Mucosa of descending colon (tissue), 3 donors: ENCODE data around the gene PTK6. TPM values are rescaled to one million over a fixed set of nuclear protein-coding genes. Genes with fewer than 3 reads are reported as not detected.
A peak's percentile ranks its signal among the peaks of the same experiment; 100 is the strongest.

Experiments
- ATAC-seq: fragments of 200-7000 bp; cut with Tn5 transposase; one replicate; pipeline ENCODE4 v1.9.1; 2020; ENCODE audit warnings: mild to moderate bottlenecking, moderate library complexity
- DNase-seq, 3 donors: peaks; one replicate each; pipeline ENCODE4 v3.0.0-alpha.2; 2020
- H3K36me3 ChIP-seq: fragments of 200-600 bp; one replicate; pipeline ENCODE4 v1.8.0; 2021; ENCODE audit warnings: low read depth, mild to moderate bottlenecking
- H3K4me1 ChIP-seq: fragments of 200-600 bp; one replicate; pipeline ENCODE4 v1.8.0; 2021; ENCODE audit warnings: low read depth, mild to moderate bottlenecking
- H3K4me3 ChIP-seq: fragments of 200-600 bp; one replicate; pipeline ENCODE4 v1.8.0; 2021; ENCODE audit warnings: mild to moderate bottlenecking
- H3K9me3 ChIP-seq: fragments of 200-600 bp; one replicate; pipeline ENCODE4 v1.8.0; 2021; ENCODE audit warnings: mild to moderate bottlenecking
- CTCF ChIP-seq: fragments of 200-600 bp; IDR thresholded peaks from one replicate; pipeline ENCODE4 v1.8.0; 2022; ENCODE audit warnings: antibody characterized with exemption, mild to moderate bottlenecking
- intact Hi-C, 2 donors: fragments of 100-400 bp; cut with DNase I in 1 of 2; cut with micrococcal nuclease in 1 of 2; formaldehyde crosslinking; loops; one replicate each; pipeline versions ENCODE4 v1.11.0 to v1.11.1; 2022; cut with DNase I, micrococcal nuclease
- total RNA-seq, 3 donors: library from RNA; stranded (reverse); fragmentation: NEBNext Ultra II Directional in 2 of 3; extraction: Animal tissue kit (Norgen Biotek cat#: 25700) in 2 of 3; gene quantifications; one replicate each; pipeline versions ENCODE4 v1.2.1 to v1.2.4, GENCODE V29; 2021 to 2023
- donor health status: DM: no; HTN: no; CAD: no; lungs with moderate emphysema.
- donor health status: DM: no; HTN: no; CAD: no.
- donor health status: DM: no; HTN: yes; CAD: no.

The PTK6 gene
- total RNA-seq, 3 donors from 2014 or later, result 39.5 to 91.7 (median 87.1) TPM

- H3K36me3 ChIP-seq, result no peaks in the 10 kb centered on the region
- ATAC-seq, result no peak
- intact Hi-C loops, result no loop called here
- DNase-seq, result peak in 1 of 3 donors; percentile 41
- no peaks in the 10 kb centered on the region for H3K9me3 ChIP-seq
- H3K4me3 ChIP-seq, result no peak overlapping the region
- no peak for TF ChIP-seq CTCF
- H3K4me1 ChIP-seq, result peaks cover 10% of the 10 kb centered on the region
Measured at GRCh38 chr20:63502671-63503172, 34.5 kb downstream of the PTK6 start.

GRCh38 chr20:63501818-63502670 lies 35.1 kb downstream of the PTK6 start:
- DNase-seq (peak in 1 of 3 donors; percentile 51), ATAC-seq (peak; percentile 23)
- H3K36me3 ChIP-seq, result no peaks in the 10 kb centered on the region
- peaks cover 10% of the 10 kb centered on the region for H3K4me1 ChIP-seq
- TF ChIP-seq CTCF, result no peak
- no peak overlapping the region for H3K4me3 ChIP-seq
- no peaks in the 10 kb centered on the region for H3K9me3 ChIP-seq
- intact Hi-C loops, result no loop called here

GRCh38 chr20:63500902-63501817 lies 36.0 kb downstream of the PTK6 start:
- no peaks in the 10 kb centered on the region for H3K36me3 ChIP-seq
- TF ChIP-seq CTCF, result no peak
- DNase-seq, result peak in 1 of 3 donors; percentile 40
- H3K9me3 ChIP-seq, result no peaks in the 10 kb centered on the region
- no peak for ATAC-seq
- intact Hi-C loops, result no loop called here
- H3K4me3 ChIP-seq, result no peak overlapping the region
- peaks cover 14% of the 10 kb centered on the region for H3K4me1 ChIP-seq

- Histone ChIP-seq H3K36me3 (no peaks in the 10 kb centered on the region), H3K4me3 (no peak overlapping the region), H3K9me3 (no peaks in the 10 kb centered on the region), H3K4me1 (peaks cover 15% of the 10 kb centered on the region)
- DNase-seq, result no peak
- no peak for TF ChIP-seq CTCF
- intact Hi-C loops, result no loop called here
- no peak for ATAC-seq
Measured at GRCh38 chr20:63500151-63500901, 36.9 kb downstream of the PTK6 start.

- H3K36me3 ChIP-seq, result no peaks in the 10 kb centered on the region
- no peak for DNase-seq
- peaks cover 15% of the 10 kb centered on the region for H3K4me1 ChIP-seq
- intact Hi-C loops, result no loop called here
- no peaks in the 10 kb centered on the region for H3K9me3 ChIP-seq
- TF ChIP-seq CTCF, result no peak
- no peak for ATAC-seq
- no peak overlapping the region for H3K4me3 ChIP-seq
Measured at GRCh38 chr20:63499338-63499969, 37.7 kb downstream of the PTK6 start.
